Stimulated activated CD8-positive, alpha-beta memory T cell treated with anti-CD3 and anti-CD28 coated beads, Interleukin-4, amount 100 ng/mL, for 1 hour (primary cell): Measurements from ENCODE around the gene GUCD1.
"Not testable (repeated sequence)": the region's sequence is repeated elsewhere in the genome, so short reads cannot be mapped to it uniquely, and the experiment has no call there.

Experiments
- DNase-seq, 2 donors: peaks; one replicate each; pipeline ENCODE4 v3.0.0-alpha.2; 2020; ENCODE audit warnings: low read depth in 2 of 2, low spot score in 1 of 2

Gene GUCD1

DNA sequence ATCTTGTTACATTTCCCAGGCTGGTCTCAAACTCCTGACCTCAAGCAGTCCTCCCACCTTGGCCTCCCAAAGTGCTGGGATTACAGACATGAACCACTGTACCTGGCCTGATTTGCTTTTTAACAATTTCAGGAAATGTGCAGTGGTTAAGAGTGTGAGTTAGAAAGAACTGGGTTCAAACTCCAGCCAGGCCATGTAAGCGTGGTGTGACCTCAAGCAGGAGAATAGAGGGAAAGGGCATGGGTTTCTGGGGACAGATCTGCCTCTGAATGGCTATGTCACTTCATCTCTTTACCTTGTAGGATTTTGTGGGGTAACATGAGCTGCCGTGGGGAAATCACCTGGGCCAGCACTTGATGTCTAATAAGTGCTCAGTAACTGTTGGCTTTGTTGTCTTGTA, 10.1 kb upstream of the GUCD1 start:
- DNase-seq, result no peak

DNA sequence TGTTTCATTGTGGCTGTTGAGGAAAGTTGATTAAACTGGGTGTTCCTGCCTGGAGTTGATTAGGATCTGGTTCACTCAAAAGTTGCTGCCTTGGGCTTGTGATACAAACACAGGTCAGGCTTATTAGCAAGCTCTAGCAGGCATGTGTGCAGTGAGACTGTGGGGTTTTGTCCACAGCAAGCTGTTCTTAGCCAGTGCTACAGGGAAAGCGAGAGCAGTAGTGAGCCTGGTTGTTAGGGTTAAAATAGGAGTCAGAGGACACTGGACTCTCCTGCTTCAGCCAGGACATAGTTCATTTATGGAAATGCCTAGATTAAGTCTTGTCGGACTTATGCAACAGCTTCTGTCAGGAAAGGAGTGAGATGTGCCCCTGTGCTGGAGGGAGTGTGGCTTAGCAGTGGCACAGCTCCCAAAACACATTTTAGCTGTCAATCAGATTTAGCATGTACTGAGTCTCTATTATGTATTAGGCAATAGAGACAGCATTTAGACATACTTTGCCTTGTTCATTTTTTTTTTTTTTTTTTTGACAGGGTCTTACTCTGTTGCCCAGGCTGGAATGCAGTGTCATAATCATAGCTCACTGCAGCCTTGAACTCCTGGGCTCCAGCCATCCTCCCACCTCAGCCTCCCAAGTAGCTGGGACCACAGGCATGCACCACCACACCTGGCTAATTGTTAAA, 9.6 kb upstream of the GUCD1 start:
- no peak for DNase-seq

DNA sequence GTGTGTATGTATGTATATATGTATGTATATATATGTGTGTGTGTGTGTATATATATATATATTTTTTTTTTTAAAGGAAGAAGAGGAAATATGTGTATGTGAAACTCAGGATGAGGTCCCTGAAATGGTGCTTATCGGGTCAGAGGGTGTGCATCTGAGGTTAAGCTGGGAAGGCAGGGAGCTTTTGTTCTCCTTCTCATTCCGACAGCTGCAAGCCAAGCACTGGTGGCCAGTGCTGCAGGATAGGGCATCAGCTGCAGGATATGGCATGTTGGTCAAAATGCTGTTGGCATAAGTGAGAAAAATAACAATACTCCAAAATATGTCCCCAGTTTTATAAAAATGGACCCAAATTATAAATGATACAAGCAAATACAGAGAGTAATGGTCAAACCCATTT, 8.3 kb upstream of the GUCD1 start:
- DNase-seq, result no peak

DNA sequence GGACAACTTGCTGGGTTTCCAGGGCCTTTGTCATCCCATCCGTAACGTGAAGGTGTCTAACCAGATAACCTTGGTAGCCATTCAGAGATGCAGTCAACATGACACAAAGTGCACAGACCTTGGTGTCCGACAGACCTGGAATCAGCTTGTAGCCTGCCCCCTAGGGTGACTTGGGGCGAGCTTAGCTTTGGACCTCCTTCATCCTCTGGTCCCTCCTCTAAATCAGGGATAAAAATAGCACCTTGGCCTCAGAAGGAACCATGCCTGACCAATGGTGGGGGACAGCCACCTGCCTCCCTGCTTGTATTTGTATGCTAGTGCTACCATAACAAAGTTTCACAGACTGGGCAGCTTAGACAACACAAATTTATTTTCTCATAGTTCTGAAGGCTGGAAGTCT, 4.5 kb upstream of the GUCD1 start:
- DNase-seq, result no peak

DNA sequence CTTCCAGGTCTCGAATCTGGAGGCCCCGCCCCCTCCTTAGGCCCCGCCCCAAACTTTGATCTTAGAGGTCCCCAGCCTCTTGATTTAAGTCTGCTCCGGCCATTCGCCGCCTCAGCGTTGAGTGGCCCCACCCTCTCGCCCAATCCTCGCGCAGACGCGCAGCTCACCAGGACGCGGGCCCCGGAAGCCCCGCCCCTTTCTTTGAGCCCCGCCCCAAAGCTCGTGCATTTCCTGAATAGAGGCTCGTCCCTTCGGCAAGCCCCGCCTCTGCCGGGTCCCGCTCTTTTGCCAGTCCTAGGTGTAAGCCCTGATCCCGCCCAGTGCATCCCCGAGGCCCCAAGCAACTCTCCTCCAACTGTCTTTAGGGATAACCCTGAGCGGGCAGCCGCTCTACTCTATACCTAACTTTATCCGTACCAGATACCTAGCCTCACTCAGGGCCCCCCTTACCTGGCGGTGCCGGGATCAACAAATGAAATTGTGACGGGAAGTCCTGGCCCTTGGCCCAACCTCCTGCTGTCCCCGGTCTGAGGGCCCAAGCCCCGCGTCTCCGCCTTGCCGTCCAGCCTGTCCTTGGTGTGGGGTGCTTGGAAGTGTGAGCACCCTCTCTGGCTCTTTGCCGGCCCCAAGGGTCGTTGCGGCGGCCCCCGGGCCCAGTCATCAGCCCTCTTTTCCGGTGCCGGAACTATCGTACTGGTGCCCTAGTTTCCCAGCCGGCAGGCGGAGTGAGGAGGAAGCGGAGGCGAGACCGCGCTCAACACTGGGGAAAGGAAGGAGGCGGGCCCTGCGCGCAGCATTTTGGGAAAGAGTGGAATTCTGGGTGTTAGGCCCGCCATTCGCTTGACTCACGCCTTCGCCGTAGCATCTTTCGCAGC, 464 bp upstream of the GUCD1 start, which contains the start of gene SNRPD3:
TSS of gene SNRPD3 (plus strand) at position 835 of the 875 bp plus-strand sequence. CDS start 1,676 bp downstream, outside the sequence.
- peak; percentile 100 for DNase-seq

DNA sequence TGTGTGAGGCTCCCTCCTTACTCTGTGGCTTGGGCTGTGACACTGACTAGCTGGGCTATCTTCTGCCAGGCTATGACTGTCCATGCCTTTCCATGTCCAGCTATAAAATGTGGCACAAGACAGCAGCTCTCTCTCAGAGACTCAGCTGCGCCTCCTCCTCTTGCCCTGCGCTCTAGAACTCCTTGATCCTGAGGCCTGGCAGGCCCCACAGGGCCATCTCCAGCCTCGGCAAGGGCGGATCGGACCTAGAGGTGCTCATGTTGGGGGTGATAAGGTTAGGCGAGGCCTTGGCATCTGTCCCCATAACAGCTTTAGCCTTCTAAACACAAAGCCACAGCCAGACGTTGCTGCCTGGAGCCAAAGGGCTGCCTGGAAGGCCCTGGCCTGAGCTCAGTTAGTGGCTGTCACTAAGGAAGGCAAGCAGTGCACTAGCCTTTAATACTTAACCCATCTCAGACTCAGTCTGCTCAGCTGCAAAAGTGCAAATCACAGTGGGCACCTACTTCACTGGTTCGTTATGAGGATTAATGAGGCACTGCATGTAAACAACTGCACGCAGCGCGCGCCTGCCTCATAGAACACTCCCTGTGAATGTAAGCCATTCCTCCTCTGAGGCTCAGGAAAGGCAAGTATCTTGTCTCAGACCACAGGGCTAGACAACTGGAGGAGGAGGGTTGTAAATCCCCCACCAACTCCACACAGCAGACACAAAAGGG, 1.2 kb downstream of the GUCD1 start:
- no peak for DNase-seq

DNA sequence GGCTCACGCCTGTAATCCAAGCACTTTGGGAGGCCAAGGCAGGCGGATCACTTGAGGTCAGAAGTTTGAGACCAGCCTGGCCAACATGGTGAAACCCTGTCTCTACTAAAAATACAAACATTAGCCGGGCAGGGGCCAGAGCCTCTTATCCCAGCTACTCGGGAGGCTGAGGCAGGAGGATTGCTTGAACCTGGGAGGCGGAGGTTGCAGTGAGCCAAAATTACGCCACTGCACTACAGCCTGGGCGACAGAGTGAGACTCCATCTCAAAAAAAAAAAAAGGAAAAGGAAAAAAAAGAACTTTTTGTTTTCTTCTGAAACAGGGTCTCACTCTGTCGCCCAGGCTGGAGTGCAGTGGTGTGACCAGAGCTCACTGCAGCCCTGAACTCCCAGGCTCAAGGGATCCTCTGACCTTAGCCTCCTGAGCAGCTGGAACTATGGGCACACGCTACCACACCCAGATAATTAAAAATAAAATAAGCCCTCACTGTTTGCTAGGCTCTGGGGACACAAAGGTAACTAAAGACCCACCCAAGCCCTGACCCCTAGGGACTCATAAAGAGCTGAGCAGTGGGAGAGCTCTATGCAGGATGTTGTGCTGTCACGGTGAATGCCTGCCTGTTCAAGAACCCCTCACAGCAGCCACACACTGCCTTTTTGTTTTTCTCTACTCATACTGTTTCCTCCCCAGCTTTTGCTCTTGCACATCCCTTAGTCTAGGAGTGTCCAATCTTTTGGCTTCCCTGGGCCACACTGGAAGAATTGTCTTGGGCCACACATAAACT, 2.2 kb downstream of the GUCD1 start:
- DNase-seq, result not testable (repeated sequence)

DNA sequence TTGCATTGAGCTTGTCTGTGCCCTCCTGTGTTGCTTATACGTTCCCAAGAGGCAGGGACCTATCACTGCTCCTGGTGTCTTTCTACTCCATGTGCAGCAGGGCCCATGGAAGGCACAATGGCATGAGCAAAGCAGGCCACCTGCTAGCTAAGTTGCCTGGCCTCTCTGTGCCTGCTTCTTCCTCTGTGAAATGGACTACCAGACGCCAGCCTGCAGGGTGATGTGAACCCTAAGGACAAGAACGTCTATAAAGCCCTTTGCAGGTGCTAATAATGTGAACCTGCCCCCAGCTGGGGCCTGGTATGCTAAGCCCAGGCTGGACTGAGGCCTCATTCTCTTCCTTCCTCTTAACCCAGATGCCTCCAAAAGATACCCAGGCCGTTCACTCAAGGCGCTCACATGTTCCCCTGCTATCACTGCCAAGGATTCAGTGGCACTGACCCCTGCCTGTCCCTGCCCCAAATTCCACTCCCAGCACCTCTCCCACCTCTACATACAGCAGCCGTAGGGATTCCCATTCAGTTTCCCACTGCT, 4.0 kb downstream of the GUCD1 start:
- DNase-seq, result no peak

DNA sequence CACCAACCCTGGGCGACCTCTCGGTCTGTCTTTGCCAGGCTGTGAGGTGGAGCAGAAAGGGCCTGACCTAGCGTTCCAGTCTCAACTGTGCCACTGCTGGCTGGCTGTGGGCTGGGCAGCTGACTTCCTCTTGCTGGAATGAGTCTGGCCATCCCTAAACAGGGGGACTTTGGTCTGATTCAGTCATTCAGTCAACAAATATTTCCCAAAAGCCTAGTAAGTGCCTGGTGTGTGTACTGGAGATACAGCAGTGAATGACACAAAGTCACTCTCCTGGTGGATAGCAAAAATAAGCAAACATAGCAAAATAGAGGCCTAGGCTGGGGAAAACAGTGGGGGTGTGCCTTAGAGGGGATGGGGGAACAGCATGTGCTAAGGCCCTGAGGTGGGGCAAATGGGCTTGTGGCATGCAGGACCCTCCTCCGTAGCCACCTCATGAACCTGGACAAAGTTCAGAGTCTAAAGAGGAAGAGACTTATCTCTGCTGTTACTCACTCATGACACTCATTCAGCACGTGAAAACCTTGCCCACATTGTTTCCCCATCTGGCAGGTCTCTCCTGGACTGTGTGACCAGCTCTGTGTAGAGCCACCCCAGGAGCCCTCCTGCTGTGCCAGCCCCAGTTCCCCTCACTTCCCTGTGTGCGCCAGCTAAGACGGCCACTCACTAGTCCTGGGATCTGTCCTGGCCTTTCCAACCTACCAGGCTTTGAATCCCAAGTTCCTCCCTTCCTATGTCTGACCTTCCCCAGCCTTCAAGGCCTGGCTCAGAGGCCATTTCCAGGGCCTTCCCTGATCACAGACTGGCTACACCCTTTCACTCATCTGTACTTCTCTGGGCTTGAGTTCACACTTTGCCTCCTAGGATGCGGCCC, 4.7 kb downstream of the GUCD1 start:
- DNase-seq, result no peak

DNA sequence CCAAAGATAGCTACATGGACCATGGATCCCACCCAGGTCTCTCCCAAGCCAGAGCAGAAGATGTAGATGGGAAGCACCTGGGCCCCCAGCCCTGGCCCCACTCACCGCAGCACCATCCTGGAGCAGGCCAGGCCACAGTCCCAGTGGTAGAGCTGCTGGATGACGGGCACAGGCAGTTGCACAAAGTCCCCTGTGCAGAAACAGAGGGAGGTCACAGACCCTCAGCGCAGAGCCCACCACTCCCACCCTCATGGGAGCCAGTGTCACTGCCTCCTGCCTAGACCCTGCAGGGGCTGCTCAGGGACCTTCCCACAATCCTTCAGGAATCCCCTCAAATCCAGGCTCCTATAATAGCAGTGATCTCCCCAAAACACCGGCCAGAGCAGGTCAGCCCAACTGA, 6.1 kb downstream of the GUCD1 start:
- no peak for DNase-seq

DNA sequence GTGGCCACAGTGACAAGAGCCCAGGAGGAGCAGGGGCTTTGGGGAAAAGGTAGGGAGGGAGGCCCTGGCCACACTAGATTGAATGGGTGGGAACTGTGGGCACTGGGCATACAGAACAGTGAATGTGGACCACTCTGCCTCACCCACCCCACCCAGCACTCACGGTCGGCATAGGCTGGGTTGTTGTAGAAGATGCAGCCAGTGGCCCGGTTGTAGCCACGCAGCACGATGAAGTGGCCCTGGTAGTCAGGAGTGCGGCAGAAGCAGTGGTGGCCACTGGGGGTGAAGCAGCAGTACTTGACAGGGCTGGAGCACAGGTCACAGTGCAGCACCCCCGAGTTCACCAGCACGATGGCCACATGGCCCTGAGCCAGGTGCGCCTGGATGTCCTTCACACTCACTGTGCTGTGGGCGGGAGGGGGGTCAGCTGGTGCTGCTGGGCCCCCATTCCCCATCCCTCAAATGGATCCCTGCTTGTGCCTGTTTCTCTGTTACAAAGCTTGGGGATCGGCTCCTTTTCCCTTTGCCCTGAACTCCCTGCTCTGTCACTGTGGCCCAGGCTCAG, 11.2 kb downstream of the GUCD1 start:
- DNase-seq, result no peak

DNA sequence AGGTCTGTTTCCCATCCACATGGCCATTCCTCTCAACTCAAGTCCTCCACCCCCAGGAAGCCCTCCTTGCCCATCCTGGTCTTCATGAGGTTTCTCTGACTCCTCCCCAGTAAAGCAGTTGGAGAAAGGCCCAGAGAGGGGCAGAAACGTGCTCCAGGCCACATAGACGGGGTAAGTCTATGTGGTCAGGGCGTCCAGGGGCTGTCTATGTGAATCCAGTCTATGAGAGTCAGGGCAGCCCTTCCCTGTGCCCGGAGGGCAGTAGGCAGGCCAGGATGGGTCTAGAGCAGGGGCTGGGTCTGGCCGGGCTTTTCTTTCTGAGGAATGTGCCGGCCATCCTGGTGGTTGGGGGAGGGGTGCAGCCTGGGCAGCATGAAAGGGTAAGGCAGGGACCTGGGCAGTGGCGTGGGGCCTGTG, 11.7 kb downstream of the GUCD1 start:
- DNase-seq, result no peak

DNA sequence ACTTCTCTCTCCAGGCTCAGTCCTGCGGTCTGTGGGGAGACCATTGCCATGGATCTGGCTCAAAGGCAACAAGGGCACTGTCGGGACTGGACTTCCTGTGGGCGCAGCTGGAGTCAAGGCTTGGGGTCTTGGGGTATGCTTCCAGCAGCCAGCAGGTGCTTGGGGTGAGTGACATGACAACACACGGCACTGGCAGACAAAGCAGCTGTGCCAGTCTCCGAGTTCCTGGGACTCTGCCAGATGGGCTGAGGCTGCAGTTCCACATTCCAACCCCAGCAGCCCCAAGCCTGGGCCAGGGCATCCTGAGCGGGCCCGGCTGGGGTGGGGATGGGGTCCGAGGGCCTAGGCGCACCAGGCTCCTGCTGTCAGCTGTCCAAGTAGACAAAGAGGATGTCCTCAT, 12.3 kb downstream of the GUCD1 start:
- DNase-seq, result no peak

DNA sequence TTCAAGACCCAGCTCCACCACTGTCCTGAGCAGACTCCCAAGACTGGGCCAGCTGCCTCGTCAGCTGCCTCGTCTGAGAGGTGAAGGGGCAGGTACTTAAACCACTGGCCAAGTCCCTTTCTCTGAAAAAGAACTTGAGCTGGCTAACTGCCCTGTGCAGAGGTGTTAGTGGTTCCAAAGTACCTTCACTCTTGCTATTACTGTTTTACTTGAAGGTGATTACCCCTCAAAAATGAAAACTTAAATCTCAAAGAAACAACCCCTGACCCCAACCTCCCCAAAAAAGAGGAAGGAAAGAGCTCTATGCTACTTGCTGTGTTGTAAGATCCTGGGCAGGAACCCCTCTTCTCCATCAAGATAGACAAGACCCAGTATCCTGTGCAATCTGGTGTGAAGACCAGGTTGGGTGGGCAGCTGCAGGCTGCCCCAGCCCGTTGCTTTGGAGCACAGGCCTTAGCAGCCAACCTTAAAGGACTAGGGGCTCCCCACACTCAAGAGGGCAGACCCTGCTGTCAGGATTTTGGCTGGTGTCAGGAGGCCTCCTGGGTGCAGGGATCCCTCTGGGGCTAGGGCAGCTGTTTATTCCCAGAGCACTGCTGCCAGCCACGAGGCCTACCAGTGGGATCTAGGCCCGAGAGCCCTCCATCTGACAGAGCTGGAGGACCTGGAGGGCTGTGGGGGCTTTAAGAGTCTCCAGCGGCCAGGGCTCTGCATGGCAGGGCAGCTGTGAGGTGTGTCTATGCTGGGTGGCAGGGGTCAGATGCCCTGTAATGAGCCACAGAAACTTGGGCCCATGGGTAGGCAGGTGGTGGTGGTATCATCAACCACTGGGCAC, 13.0 kb downstream of the GUCD1 start:
- DNase-seq, result no peak

DNA sequence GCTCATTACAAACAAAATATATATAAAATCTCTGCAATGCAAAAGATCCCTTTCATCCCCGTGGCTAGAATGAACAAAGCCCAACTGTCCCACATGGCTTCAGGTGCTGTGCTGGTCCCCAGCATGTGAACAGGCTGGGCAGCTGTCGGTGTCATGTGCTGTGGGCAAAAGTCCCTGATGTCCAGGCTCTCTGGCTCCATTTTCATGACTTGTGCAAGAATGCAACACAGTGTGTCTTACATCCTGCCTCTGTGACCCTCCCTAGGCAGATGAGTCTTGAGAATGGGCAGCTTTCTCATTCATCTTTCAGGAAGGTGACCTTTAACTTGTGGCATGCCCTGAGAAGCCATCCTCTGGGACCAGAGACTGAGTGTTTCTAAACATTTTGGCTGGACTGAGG, 14.5 kb downstream of the GUCD1 start:
- DNase-seq, result no peak

DNA sequence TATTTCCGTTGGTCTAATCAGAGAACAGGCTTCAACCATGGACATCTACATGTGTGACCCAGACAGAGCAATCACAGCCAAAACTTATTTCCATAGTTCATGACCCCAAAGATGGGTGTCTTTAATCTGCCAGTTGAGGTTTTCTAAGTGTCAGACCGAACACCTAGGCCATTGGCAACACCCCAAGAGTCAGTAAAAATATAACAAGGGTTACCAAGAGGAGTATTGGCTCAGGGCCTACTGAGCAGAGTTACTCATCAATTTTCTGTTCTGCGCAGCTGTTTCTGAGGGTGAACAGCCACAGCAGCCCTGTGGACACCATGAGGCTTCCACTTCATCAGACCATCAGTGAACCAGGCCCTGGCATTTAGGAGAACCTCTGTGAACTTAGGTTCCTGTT, 18.8 kb downstream of the GUCD1 start:
- DNase-seq, result no peak

DNA sequence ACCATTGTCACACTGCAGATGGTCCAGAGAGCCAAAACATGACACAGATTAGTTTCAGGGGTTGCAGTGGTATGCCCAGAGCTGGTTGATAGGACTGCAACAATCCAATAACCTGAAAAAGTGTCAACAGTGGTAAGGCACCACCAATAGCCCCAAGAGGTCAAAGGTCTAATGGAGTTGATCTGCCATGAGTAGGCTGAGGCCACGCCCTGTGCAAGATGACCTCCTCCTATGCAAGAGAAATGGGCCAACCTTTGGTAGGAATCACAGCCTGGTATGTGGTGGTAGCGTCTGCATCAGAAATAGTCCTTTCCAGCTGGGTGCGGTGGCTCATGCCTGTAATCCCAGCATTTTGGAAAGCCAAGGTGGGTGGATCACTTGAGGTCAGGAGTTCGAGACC, 19.6 kb downstream of the GUCD1 start:
- no peak for DNase-seq

DNA sequence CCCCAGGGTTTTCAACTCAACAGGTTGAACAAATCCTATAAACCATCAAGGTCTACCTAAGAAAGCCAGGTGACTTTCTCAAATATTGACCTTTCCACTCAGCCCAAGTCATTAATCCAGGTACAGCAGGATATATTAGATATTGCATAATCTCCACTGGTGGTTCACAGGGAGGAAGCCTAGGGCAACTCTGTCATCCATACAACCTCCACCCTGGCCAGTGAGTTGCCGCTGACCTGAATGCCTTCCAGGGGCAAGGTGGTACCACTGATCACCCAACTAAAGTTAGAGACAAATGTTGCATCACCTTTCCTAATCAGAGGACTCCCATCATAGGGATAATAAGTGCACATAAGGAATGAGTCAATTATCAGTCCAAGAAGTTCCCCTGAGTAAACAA, 22.9 kb downstream of the GUCD1 start:
- no peak for DNase-seq

DNA sequence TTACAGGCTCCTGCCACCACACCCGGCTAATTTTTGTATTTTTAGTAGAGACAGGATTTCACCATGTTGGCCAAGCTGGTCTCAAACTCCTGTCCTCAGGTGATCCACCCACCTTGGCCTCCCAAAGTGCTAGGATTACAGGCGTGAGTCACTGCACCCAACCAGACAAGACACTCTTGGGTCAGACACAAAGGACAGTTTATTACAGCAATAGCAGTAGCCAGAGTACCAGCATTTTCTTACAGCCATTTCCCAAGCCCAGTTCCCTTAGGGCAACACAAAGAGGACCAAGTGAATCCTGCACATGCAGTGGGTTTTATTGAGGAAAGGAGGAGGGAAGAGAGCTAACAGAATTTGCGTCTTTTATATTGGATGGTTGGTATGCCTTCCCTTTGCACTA, 24.0 kb downstream of the GUCD1 start:
- DNase-seq, result not testable (repeated sequence)
